Measurements from ENCODE around the gene ME1. TPM values are rescaled to one million over a fixed set of nuclear protein-coding genes. Genes with fewer than 3 reads are reported as not detected.

The ME1 gene
- total and polyA plus RNA-seq, 2 donors (not counting 3 experiments of a cell fraction or from before 2014, with no cell fraction given), result 7.3 to 29.3 TPM

GRCh38 chr6:83424392-83425018 lies 6.3 kb downstream of the ME1 start:
- Histone ChIP-seq H3K9ac (replicated peaks; ENCODE audit: extremely low read depth, insufficient read depth, low read length) (no peak overlapping the region), H3K27me3 (ENCODE audit: control insufficient read depth in 2 of 2, insufficient read depth in 2 of 2, low read length in 2 of 2) (no peaks in the 10 kb centered on the region), H4K20me1 (replicated peaks; ENCODE audit: control insufficient read depth, extremely low read depth, insufficient read depth, low read length) (peaks cover 2% of the 10 kb centered on the region), H3K27ac (ENCODE audit: insufficient read depth, low read depth, low read length) (no peak overlapping the region), H3K4me1 (ENCODE audit: control insufficient read depth, extremely low read depth, insufficient read depth, low read length) (no peaks in the 10 kb centered on the region), H3K9me3 (replicated peaks; ENCODE audit: control insufficient read depth, insufficient read depth, low read length) (peaks cover 3% of the 10 kb centered on the region), H3K79me2 (ENCODE audit: control insufficient read depth, insufficient read depth, low read length) (peaks cover 36% of the 10 kb centered on the region), H3K9me1 (replicated peaks; ENCODE audit: control insufficient read depth, extremely low read depth, insufficient read depth, low read length) (no peaks in the 10 kb centered on the region), H3K4me2 (ENCODE audit: insufficient read depth, low read length) (no peak overlapping the region), H3K4me3 (replicated peaks in 1 of 3; ENCODE audit: insufficient read depth in 1 of 3, low read depth in 1 of 3, low read length in 3 of 3) (no peak overlapping the region), H2AFZ (ENCODE audit: low read depth, low read length) (no peak overlapping the region), H3K36me3 (ENCODE audit: control insufficient read depth in 2 of 2, extremely low read depth in 1 of 2, insufficient read depth in 2 of 2, low read length in 2 of 2) (peaks cover 0 to 2% of the 10 kb centered on the region in 2 experiments)
- CTCF ChIA-PET, result no interaction called here
- dilution Hi-C loops (cut with MboI; ENCODE audit: extremely low pct_ligation_motif_present, low sequenced_read_pairs) (no loop called here), intact Hi-C loops (cut with micrococcal nuclease) (no loop called here)
- POLR2A ChIA-PET, result no interaction called here
- no TSS peak for BruUV-seq (replicated peaks)
- TF ChIP-seq FOS (IDR thresholded peaks at IDR 0.05; ENCODE audit: borderline replicate concordance, insufficient read depth, low read length) (no peak), POLR2A (IDR thresholded peaks at IDR 0.05; ENCODE audit: low read depth, low read length) (no peak), JUN (IDR thresholded peaks at IDR 0.05; ENCODE audit: borderline replicate concordance, insufficient read depth, insufficient read length, low read depth) (no peak), MYC (IDR thresholded peaks at IDR 0.05; ENCODE audit: low read depth, low read length) (no peak), GATA2 (IDR thresholded peaks at IDR 0.05; ENCODE audit: insufficient read depth, insufficient read length, low read depth, low read length) (no peak), EZH2 (IDR thresholded peaks at IDR 0.05; ENCODE audit: borderline replicate concordance, low read depth, low read length, severe bottlenecking) (no peak), POLR2AphosphoS5 (IDR thresholded peaks at IDR 0.05; ENCODE audit: insufficient read depth, low read depth, low read length) (no peak)
- TF ChIP-seq, protein P1, sequence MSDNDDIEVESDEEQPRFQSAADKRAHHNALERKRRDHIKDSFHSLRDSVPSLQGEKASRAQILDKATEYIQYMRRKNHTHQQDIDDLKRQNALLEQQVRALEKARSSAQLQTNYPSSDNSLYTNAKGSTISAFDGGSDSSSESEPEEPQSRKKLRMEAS (IDR thresholded peaks at IDR 0.05; ENCODE audit: insufficient read depth, insufficient read length), result no peak
- TF ChIP-seq, protein P2, sequence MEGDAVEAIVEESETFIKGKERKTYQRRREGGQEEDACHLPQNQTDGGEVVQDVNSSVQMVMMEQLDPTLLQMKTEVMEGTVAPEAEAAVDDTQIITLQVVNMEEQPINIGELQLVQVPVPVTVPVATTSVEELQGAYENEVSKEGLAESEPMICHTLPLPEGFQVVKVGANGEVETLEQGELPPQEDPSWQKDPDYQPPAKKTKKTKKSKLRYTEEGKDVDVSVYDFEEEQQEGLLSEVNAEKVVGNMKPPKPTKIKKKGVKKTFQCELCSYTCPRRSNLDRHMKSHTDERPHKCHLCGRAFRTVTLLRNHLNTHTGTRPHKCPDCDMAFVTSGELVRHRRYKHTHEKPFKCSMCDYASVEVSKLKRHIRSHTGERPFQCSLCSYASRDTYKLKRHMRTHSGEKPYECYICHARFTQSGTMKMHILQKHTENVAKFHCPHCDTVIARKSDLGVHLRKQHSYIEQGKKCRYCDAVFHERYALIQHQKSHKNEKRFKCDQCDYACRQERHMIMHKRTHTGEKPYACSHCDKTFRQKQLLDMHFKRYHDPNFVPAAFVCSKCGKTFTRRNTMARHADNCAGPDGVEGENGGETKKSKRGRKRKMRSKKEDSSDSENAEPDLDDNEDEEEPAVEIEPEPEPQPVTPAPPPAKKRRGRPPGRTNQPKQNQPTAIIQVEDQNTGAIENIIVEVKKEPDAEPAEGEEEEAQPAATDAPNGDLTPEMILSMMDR (IDR thresholded peaks at IDR 0.05; ENCODE audit: extremely low read depth in 1 of 2, insufficient read depth in 1 of 2, low read depth in 1 of 2, low read length in 2 of 2), result no peak
- DNase-seq (ENCODE audit: low read depth, low spot score) (no peak), FAIRE-seq (no peak)

Data from endothelial cell of umbilical vein (primary cell).